Mesendoderm (in vitro differentiated cells): ENCODE data around the gene SAXO2.
"Not testable (repeated sequence)": the region's sequence is repeated elsewhere in the genome, so short reads cannot be mapped to it uniquely, and the experiment has no call there.

Source experiments
- DNase-seq: peaks from one replicate; pipeline ENCODE4 v3.0.0; 2013
- H2AK5ac ChIP-seq: 2 replicates; pipeline ENCODE4 v1.6.1; 2013; ENCODE audit warnings: low read length, inconsistent platforms
- H2BK120ac ChIP-seq: 2 replicates; pipeline ENCODE4 v1.6.1; 2013; ENCODE audit warnings: low read depth, mild to moderate bottlenecking, low read length, moderate library complexity, mixed read lengths
- H2BK15ac ChIP-seq: replicated peaks from 2 replicates; pipeline ENCODE4 v1.6.1; 2013; ENCODE audit warnings: low read depth, mild to moderate bottlenecking, moderate library complexity
- H2BK5ac ChIP-seq: 2 replicates; pipeline ENCODE4 v1.6.1; 2013; ENCODE audit warnings: low read length, inconsistent platforms
- H3K18ac ChIP-seq: 2 replicates; pipeline ENCODE4 v1.6.1; 2013; ENCODE audit warnings: mild to moderate bottlenecking, low read length, mixed read lengths
- H3K23ac ChIP-seq: one replicate; pipeline ENCODE4 v1.6.1; 2013; ENCODE audit warnings: low read length
- H3K27ac ChIP-seq: 2 replicates; pipeline ENCODE4 v1.5.1; 2013; ENCODE audit warnings: low read depth, mild to moderate bottlenecking, inconsistent platforms, low read length, moderate library complexity
- H3K27me3 ChIP-seq: 2 replicates; pipeline ENCODE4 v1.6.1; 2013; ENCODE audit warnings: low read length, control low read depth, mild to moderate bottlenecking, inconsistent platforms; ENCODE audit not compliant: insufficient read depth, poor library complexity
- H3K36me3 ChIP-seq: 2 replicates; pipeline ENCODE4 v1.6.1; 2013; ENCODE audit warnings: low read length, inconsistent platforms; ENCODE audit not compliant: control insufficient read depth, insufficient read depth
- H3K4ac ChIP-seq: one replicate; pipeline ENCODE4 v1.6.1; 2013; ENCODE audit warnings: low read depth, mild to moderate bottlenecking, low read length, moderate library complexity
- H3K4me1 ChIP-seq: 2 replicates; pipeline ENCODE4 v1.6.1; 2013; ENCODE audit warnings: low read depth, low read length, inconsistent platforms; ENCODE audit not compliant: control insufficient read depth
- H3K4me2 ChIP-seq: 2 replicates; pipeline ENCODE4 v1.6.1; 2013; ENCODE audit warnings: low read length
- H3K4me3 ChIP-seq: 2 replicates; pipeline ENCODE4 v1.5.1; 2013; ENCODE audit warnings: mild to moderate bottlenecking, low read length
- H3K56ac ChIP-seq: one replicate; pipeline ENCODE4 v1.6.1; 2013; ENCODE audit warnings: low read length
- H3K79me1 ChIP-seq: 2 replicates; pipeline ENCODE4 v1.6.1; 2013; ENCODE audit warnings: low read length, inconsistent platforms
- H3K79me2 ChIP-seq: 2 replicates; pipeline ENCODE4 v1.6.1; 2013; ENCODE audit warnings: mild to moderate bottlenecking, low read length; ENCODE audit not compliant: control insufficient read depth, insufficient read depth
- H3K9ac ChIP-seq: 2 replicates; pipeline ENCODE4 v1.6.1; 2013; ENCODE audit warnings: low read length, inconsistent platforms
- H4K5ac ChIP-seq: one replicate; pipeline ENCODE4 v1.6.1; 2013; ENCODE audit warnings: low read length
- H4K8ac ChIP-seq: one replicate; pipeline ENCODE4 v1.6.1; 2013; ENCODE audit warnings: low read depth, mild to moderate bottlenecking, control low read depth, low read length, moderate library complexity
- WGBS: extraction: QIAGEN DNeasy Blood & Tissue Kit; methylation state at CpG from one replicate; pipeline ENCODE4 v1.1.7; 2013; ENCODE audit warnings: low lambda C conversion rate, missing lambda C conversion rate; ENCODE audit not compliant: insufficient coverage; ENCODE audit errors: extremely low coverage; 5-methylcytosine and 5-hydroxymethylcytosine counted together

The SAXO2 gene

GRCh38 chr15:82272154-82272553, 9.5 kb downstream of the SAXO2 start:
- Histone ChIP-seq H4K5ac (no peak overlapping the region), H3K79me2 (no peaks in the 10 kb centered on the region), H3K36me3 (no peaks in the 10 kb centered on the region), H2BK15ac (no peak overlapping the region), H3K4me3 (no peak overlapping the region), H3K79me1 (no peaks in the 10 kb centered on the region), H3K56ac (no peak overlapping the region), H2AK5ac (no peak overlapping the region), H3K4me1 (peaks cover 4% of the 10 kb centered on the region), H3K27me3 (no peaks in the 10 kb centered on the region), H2BK5ac (no peak overlapping the region), H3K23ac (no peak overlapping the region), H4K8ac (no peak overlapping the region), H3K4me2 (no peak overlapping the region), H3K9ac (no peak overlapping the region), H2BK120ac (peak overlapping the region; percentile 45), H3K18ac (no peak overlapping the region), H3K27ac (peak overlapping the region; percentile 78), H3K4ac (no peak overlapping the region)
- peak; percentile 88 for DNase-seq
- WGBS = no CpG with 5 or more reads among the region's 2 CpGs

- H4K5ac ChIP-seq = no peak overlapping the region
- no peaks in the 10 kb centered on the region for H3K4me1 ChIP-seq
- H3K56ac ChIP-seq = no peak overlapping the region
- H3K79me1 ChIP-seq = no peaks in the 10 kb centered on the region
- H2BK5ac ChIP-seq = no peak overlapping the region
- no peak overlapping the region for H3K18ac ChIP-seq
- H2AK5ac ChIP-seq = no peak overlapping the region
- DNase-seq = no peak
- no peaks in the 10 kb centered on the region for H3K79me2 ChIP-seq
- H3K4me2 ChIP-seq = no peak overlapping the region
- H3K4me3 ChIP-seq = no peak overlapping the region
- no peak overlapping the region for H3K4ac ChIP-seq
- H2BK15ac ChIP-seq = no peak overlapping the region
- no peak overlapping the region for H3K9ac ChIP-seq
- no peaks in the 10 kb centered on the region for H3K36me3 ChIP-seq
- H3K27ac ChIP-seq = no peak overlapping the region
- H3K23ac ChIP-seq = no peak overlapping the region
- H4K8ac ChIP-seq = no peak overlapping the region
- H3K27me3 ChIP-seq = no peaks in the 10 kb centered on the region
- H2BK120ac ChIP-seq = no peak overlapping the region
These were observed 12.8 kb downstream of the SAXO2 start for GRCh38 chr15:82275410-82275809.

DNA sequence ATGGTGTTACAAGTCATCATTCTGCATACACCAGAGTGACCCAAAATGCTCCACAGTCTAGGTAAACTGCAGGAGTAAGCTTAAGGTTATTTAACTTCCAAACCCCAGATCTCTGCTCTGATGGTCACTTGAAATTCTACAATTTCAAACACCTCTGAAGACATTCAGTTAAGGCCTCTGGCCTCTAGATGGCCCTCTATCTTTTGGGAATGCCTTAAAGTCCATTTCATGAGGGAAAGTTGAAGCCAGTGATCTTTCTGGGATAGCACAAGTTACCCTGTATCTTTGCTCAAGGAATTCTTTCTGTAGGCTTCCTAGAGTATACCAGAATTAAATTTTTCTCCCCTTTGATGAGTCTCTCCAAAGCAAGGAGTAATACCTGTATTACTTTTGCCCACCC, 18.7 kb downstream of the SAXO2 start:
- not testable (repeated sequence) for H3K4me3 ChIP-seq, H3K36me3 ChIP-seq, H2BK120ac ChIP-seq, H3K23ac ChIP-seq, H3K27me3 ChIP-seq, H3K18ac ChIP-seq, H4K8ac ChIP-seq, H3K27ac ChIP-seq, H2AK5ac ChIP-seq, H3K4me1 ChIP-seq, H3K9ac ChIP-seq, H3K4me2 ChIP-seq, H3K79me1 ChIP-seq, H3K79me2 ChIP-seq, H3K4ac ChIP-seq, H2BK5ac ChIP-seq, H4K5ac ChIP-seq, H3K56ac ChIP-seq, DNase-seq, H2BK15ac ChIP-seq

- H4K5ac ChIP-seq, H2BK5ac ChIP-seq, H3K4me1 ChIP-seq, DNase-seq, H2BK120ac ChIP-seq, H3K23ac ChIP-seq, H3K4me3 ChIP-seq, H3K27me3 ChIP-seq, H3K9ac ChIP-seq, H3K27ac ChIP-seq, H3K79me1 ChIP-seq, H4K8ac ChIP-seq, H3K4ac ChIP-seq, H3K36me3 ChIP-seq, H3K18ac ChIP-seq, H2BK15ac ChIP-seq, H2AK5ac ChIP-seq, H3K79me2 ChIP-seq, H3K56ac ChIP-seq, H3K4me2 ChIP-seq: not testable (repeated sequence)
- WGBS = no CpG with 5 or more reads among the region's 4 CpGs
These were observed 19.8 kb downstream of the SAXO2 start for GRCh38 chr15:82282386-82282785.

DNA sequence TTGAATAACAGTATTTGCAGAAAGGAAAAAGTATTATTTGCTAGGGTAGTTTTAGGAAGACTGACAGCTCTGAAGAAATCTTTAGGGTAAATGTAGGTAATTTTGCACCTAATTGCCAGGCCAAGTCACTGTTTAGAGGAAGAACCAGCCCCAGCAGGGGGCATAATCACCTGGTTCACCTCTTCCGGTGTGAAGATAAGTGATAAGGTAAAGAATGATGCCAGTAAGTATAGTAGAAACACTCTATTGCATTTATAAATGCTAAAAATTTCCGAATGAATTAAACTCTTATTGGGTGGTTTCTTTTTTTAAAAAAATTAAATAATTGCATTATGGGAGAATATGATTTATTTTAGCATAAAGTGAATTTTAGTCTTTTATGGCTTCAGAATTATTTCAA, 21.8 kb downstream of the SAXO2 start:
- H3K4ac ChIP-seq, H3K79me1 ChIP-seq, H3K4me2 ChIP-seq, H2BK15ac ChIP-seq, H3K79me2 ChIP-seq, H4K8ac ChIP-seq, H3K9ac ChIP-seq, H3K4me3 ChIP-seq, H4K5ac ChIP-seq, DNase-seq, H3K18ac ChIP-seq, H2BK5ac ChIP-seq, H3K36me3 ChIP-seq, H2AK5ac ChIP-seq, H3K56ac ChIP-seq, H3K4me1 ChIP-seq, H3K23ac ChIP-seq, H3K27me3 ChIP-seq, H2BK120ac ChIP-seq, H3K27ac ChIP-seq: not testable (repeated sequence)
- WGBS = no CpG with 5 or more reads among the region's 2 CpGs

GRCh38 chr15:82286475-82286874, 23.9 kb downstream of the SAXO2 start:
- not testable (repeated sequence) for H4K5ac ChIP-seq, H3K4me3 ChIP-seq, DNase-seq, H2BK15ac ChIP-seq, H2BK5ac ChIP-seq, H4K8ac ChIP-seq, H3K4ac ChIP-seq, H2AK5ac ChIP-seq, H3K18ac ChIP-seq, H3K4me2 ChIP-seq, H3K79me1 ChIP-seq, H3K4me1 ChIP-seq, H3K36me3 ChIP-seq, H3K9ac ChIP-seq, H3K56ac ChIP-seq, H3K27ac ChIP-seq, H2BK120ac ChIP-seq, H3K27me3 ChIP-seq, H3K23ac ChIP-seq, H3K79me2 ChIP-seq
- no CpG with 5 or more reads among the region's 4 CpGs for WGBS
